ENCODE results near the gene NADK.
"Not testable (repeated sequence)": the region's sequence is repeated elsewhere in the genome, so short reads cannot be mapped to it uniquely, and the experiment has no call there.

DNA sequence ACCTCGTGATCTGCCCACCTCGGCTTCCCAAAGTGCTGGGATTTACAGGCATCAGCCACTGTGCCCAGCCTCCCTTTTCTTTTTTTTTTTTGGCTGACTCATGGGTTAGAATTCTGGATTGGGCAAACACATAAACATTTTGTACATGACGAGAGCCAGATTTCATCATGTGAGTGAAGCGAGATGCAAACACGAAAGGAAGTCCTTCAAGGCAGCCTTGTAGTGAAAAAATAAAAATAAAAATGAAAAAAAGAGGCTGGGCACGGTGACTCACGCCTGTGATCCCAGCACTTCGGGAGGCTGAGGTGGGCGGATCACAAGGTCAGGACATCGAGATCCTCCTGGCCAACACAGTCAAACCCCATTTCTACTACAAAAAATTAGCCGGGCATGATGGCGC lies 37.3 kb downstream of the NADK start:
- TF ChIP-seq, protein P1, sequence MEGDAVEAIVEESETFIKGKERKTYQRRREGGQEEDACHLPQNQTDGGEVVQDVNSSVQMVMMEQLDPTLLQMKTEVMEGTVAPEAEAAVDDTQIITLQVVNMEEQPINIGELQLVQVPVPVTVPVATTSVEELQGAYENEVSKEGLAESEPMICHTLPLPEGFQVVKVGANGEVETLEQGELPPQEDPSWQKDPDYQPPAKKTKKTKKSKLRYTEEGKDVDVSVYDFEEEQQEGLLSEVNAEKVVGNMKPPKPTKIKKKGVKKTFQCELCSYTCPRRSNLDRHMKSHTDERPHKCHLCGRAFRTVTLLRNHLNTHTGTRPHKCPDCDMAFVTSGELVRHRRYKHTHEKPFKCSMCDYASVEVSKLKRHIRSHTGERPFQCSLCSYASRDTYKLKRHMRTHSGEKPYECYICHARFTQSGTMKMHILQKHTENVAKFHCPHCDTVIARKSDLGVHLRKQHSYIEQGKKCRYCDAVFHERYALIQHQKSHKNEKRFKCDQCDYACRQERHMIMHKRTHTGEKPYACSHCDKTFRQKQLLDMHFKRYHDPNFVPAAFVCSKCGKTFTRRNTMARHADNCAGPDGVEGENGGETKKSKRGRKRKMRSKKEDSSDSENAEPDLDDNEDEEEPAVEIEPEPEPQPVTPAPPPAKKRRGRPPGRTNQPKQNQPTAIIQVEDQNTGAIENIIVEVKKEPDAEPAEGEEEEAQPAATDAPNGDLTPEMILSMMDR (conservative IDR thresholded peaks at IDR 0.05; ENCODE audit: low read length): not testable (repeated sequence)
- not testable (repeated sequence) for TF ChIP-seq EZH2phosphoT487 (IDR thresholded peaks at IDR 0.05; ENCODE audit: borderline replicate concordance, low read depth, low read length)

All from OCI-LY7 (cell line).